GM18861 (cell line): ENCODE data around the gene RPH3AL.
"Not testable (repeated sequence)": the region's sequence is repeated elsewhere in the genome, so short reads cannot be mapped to it uniquely, and the experiment has no call there.

ENCODE experiments used
- ATAC-seq: cut with Tn5 transposase; IDR thresholded peaks from one replicate; pipeline ENCODE4 v1.9.1; 2021; ENCODE audit not compliant: unreplicated experiment

The RPH3AL gene

DNA sequence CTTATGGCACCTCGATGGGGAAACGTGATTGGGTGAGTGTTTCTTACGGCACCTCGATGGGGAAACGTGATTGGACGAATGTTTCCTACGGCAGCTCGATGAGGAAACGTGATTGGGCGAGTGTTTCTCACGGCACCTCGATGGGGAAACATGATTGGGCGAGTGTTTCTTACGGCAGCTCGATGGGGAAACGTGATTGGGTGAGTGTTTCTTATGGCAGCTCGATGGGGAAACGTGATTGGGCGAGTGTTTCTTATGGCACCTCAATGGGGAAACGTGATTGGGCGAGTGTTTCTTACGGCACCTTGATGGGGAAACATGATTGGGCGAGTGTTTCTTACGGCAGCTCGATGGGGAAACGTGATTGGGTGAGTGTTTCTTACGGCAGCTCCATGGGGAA, 146.1 kb downstream of the RPH3AL start:
- ATAC-seq, result not testable (repeated sequence)

DNA sequence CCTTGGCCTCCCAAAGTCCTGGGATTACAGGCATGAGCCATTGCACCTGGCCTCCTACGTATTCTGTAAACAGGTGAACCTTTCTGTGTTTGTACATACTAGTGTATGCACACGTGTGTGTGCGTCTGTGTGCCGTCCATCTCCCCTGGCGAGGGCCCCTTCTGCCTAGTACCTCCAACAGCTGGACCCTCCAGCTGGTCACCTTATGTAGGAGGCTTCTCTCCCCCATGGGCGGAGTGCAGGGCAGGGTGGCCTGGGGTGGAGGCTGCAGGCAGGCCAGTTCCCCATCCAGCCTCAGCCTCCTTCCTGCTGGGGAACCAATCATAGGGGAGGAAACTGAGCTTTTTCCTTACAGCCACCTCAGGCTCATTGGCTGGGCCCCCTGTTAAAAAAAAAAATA, 146.8 kb downstream of the RPH3AL start:
- no peak for ATAC-seq

DNA sequence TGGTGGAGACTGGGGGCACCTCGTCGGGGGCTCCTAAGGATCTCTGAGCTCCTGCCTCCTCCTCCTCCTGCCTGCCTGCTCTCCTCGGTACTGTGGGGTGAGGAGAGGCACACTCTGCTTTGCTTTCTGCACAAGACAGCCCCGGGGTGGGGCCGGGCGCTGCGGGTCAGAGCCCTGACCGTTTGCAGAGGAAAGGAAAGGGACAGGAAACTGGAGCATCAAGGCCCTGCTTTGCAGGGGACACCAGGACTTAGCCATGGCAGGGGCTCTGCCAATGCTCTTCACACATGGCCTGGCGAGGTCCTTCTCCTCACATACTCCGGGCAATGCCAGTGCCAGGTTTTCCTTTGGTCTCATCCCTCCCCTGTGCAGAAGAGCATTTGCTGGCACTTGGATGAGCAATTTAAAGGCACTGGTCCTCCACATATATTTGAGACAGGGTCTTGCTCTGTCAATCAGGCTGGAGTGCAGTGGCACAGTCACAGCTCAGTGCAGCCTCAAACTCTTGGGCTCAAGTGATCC, 147.4 kb downstream of the RPH3AL start:
- no peak for ATAC-seq

DNA sequence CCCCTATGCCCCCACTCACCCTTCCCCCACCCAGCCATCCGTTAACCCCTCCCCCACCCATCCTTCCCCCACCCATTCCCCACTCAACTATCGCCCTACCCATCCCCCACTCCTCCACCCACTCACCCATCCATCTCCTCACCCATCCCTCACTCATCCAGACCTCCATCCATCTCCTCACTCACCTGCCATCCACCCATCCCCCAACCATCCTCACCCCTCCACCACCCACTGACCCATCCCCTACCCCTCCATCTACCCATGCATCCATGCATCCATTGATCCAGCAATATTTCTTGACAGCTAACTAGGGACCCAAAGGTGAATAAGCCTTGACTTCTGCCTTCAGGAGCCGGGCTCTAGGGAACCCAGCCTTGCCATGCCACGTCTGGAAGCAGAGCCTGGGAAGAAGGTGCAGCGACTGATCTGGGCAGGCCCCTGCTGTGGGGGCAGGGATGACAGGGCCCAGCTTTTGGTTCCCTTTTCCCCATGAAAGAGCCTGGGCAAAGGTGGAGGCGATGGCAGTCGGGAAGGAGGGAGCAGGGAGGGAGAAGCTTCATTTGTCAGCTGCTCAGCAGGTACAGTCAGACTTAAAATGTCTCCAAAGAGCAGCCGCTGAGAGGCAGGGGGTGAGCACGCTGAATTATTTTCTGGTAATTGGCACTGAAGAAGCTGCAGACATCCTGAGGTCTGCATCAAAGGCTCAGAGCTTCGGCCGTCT, 148.0 kb downstream of the RPH3AL start:
- ATAC-seq, result no peak

DNA sequence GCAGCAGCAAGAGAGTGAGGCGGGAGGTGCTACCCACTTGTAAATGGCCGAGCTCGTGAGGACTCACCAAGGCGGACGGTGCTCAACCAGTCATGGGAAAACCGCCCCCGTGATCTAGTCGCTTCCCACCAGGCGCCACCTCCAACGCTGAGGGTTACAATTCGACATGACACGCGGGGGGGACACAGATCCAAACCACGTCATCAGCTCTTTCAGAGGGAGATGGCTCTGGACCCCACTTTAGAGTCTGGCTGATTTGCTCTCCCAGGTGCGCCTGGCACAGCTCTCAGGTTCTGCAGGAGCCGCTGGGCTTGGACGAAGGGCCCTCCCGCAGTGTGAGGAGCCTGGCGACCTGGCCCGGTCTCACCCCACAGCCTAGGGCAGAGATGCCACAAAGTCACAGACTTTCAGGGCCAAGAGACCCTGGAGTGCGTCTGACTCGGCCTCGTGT, 150.1 kb downstream of the RPH3AL start:
- no peak for ATAC-seq

DNA sequence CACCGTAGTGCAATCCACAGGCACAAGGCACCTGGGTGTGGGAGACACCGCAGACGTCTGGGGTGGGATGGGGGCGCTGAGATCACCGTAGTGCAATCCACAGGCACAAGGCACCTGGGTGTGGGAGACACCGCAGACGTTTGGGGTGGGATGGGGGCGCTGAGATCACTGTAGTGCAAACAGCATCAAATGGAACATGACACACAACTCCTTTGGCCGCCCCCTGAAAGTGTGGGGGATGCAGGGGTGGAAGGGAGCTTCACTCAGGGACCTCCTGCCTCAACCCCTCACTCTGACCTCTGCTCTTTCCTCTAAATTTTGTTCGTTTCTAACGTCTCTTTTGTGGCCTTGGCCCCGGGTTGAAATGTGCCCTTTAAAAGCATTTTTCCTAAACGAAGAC, 150.9 kb downstream of the RPH3AL start:
- ATAC-seq, result not testable (repeated sequence)

DNA sequence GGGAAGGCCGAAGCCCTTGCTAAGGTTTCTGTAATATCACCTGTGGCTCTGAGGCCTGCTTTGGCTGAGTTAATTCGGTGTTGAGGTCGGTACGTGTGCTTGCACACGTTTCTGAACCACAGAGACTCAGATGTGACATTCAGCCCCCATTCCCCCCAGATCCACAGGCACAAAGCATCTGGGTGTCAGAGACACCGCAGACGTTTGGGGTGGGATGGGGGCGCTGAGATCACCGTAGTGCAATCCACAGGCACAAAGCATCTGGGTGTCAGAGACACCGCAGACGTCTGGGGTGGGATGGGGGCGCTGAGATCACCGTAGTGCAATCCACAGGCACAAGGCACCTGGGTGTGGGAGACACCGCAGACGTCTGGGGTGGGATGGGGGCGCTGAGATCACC, 151.3 kb downstream of the RPH3AL start:
- ATAC-seq, result not testable (repeated sequence)

DNA sequence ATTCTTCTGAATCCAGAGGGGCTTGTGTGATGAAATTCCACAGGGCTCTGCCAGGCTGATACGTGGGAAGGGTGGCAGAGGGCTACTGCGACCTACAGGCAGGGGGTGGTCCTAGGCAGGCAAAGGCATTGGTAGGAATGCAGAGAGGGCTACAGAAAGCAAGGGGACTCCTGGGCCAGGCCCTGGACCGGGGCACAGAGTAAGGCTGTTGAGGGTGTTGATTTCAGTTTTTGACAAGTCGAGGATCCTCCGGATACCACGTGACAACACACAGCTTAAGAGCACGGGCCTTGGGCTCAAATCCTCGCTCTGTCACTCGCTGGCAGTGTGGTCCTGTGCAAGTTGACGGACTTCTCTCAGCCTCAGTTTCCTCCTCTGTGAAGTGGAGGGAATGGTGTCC, 152.0 kb downstream of the RPH3AL start:
- ATAC-seq, result no peak

DNA sequence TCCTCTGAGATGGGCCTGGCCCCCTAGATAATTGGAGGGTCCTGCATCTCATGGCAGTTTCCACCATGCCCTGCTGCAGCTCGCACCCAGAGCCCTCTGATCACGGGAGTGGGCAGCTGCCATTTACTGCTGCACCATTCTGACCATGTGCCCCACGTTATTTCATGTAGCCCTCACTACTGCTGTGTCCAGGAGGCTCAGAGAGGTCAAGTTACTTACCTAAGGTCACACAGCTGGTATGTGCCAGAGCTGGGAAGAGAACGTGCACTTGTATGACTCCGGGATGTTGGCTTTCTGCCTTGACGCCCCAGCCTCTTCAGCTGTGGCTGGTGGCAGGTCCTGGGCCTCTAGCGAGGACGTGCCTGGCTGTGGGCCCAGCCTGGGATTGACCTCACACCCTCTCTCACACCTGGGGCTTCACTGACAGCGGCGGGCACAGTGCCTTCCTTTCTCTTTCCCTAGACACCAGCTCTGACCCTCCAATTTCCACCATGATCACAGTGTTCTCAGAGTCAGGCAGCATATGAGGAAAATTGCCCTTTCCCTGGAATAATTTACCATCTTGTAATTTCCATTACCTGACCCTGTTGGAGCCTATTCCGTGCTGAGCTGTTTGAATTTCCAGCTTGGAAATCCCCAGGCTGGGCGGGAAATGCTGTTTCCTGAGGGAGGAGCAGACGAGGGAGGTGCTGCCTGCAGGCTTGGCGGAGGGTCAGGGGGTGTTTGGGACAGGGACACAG, 152.6 kb downstream of the RPH3AL start:
- ATAC-seq, result no peak

DNA sequence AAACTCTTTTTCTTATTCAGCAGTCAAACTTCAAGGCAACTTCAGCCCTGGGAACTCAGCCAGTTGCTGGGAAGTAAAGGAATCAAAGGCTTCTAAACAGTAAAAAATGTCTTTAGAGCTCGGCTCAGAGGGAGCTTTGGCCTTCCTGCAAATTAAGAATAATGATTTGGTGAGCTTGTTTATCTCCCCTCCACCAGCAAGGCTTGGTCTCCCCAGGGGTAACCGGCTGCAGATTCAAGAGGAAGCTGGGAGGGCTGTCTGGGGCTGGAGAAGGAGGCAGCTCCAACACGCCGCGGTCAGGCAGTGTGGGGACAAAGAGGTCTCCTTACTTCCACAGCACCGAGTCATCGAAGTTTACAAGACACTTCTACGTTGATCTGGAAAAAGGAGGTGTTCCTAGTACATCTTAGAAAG, 153.4 kb downstream of the RPH3AL start:
- no peak for ATAC-seq

DNA sequence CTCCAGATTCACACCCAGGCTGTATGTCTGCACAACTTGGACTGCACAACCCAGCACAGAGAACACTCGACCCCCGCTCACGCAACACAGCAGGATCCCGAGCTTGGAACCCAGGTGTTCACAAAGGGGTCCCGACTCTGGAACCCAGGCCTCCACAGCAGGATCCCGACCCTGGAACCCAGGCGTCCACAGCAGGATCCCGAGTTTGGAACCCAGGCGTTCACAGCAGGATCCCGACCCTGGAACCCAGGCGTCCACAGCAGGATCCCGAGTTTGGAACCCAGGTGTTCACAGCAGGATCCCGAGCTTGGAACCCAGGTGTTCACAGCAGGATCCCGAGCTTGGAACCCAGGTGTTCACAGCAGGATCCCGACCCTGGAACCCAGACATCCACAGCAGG, 154.4 kb downstream of the RPH3AL start:
- not testable (repeated sequence) for ATAC-seq

DNA sequence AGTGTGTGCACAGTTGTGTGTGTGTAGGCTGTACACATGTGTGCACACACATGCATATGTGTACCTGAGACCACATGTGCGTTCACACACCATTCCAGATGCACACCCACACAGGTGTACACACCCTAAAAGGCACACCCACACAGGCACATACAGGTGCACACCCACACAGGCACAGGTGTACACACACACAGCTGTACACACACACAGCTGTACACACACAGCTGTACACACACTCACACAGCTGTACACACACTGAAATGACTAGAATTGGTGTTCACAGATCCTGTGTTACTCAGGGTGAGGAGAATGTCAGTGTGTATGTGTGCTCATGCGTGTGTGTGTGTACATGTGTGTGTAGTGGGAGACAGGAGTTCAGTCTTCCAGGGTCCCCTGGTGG, 155.3 kb downstream of the RPH3AL start:
- ATAC-seq, result no peak

DNA sequence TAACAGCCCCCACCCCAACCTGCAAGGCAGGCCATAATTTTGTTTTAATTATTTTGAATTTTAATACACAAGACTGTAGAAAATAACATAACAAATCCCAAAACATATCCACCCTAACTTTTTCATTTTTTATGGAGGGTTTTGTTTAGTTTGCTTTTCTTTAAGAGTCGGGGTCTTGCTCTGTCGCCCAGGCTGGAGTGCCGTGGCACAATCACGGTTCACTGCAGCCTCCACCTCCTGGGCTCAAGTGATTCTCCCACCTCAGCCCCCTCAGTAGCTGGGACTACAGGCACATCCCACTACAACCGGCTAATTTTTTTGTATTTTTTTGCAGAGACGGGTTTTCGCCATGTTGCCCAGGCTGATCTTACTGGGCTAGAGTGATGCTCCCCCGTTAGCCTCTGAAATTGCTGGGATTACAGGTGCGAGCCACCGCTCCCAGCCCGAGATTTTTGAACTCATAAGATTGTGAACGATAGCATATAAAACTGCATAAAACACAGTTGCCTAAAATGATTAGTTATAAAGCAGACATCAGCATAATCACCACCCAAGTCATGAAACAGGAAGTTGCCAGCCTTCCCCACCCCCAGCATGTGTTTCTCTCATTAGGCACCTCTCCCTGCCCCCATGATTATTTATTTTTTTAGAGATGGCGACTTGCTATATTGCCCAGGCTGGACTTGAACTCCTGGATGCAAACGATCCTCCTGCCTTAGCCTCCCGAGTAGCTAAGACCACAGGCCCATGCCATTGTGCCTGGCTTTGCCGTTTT, 157.6 kb downstream of the RPH3AL start:
- no peak for ATAC-seq

DNA sequence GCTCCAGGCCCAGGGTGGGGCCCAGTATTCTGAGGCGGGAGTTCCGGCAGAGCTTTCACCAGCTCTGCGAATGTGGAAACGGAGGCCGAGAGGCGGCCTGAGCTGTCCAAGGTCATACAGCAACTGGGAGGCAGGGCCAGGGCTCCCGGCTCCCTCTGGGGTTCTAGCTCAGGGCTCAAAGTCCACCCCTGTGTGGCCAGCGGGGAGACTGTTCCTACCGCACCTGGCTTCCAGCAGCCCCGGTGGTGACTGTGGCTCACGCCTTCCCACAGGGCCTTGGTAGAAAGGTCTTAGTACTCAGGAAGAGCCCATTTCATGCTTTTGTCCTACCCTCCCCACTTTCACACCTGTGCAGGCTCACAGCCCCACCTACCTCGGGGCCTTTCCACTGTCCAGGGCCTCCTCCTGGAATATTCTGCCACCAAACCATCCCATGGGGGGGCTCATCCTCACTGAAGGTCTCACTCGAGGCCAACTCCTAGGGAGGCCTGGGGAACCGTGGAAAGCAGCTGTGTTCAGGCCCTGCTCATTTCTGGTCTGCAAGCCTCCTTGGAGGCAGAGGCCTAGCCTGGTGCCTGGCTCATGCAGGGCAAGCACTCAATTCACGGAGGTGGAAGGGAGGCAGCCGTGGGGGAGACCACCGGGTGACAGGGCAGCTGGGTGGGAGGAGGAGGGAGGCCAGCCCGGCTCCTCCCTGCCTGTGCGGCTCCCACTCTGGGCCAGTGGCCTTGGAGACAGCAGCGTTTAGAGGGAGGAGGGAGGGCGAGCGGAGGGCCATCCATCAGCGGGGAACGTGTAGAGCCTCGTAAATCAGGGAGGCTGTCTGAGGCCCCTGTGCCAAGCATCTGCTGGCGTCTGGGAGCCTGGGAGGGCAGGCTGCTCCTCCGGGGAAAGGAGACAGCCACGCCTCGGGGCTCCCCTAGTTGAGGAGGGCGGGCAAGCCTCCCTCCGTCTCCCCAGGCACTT, 158.5 kb downstream of the RPH3AL start:
- ATAC-seq, result no peak

DNA sequence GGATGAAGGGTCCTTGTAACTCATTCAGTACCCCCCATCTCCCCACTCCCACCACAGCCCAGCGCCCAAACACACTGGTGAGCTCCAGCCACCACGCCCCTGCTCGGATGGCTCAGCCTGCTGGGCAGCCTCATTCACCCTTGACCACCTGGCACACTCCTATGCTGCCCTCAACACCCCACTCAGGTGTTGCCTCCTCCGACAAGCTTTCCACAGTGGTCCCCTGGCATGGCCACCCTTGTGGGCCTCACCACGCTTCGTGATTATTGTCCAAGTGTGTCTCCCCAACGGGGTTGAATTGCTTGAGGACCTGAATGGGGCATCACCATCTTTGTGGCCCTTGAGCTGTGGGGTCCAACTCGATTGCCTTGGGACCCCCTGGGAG, 159.2 kb downstream of the RPH3AL start:
- no peak for ATAC-seq

DNA sequence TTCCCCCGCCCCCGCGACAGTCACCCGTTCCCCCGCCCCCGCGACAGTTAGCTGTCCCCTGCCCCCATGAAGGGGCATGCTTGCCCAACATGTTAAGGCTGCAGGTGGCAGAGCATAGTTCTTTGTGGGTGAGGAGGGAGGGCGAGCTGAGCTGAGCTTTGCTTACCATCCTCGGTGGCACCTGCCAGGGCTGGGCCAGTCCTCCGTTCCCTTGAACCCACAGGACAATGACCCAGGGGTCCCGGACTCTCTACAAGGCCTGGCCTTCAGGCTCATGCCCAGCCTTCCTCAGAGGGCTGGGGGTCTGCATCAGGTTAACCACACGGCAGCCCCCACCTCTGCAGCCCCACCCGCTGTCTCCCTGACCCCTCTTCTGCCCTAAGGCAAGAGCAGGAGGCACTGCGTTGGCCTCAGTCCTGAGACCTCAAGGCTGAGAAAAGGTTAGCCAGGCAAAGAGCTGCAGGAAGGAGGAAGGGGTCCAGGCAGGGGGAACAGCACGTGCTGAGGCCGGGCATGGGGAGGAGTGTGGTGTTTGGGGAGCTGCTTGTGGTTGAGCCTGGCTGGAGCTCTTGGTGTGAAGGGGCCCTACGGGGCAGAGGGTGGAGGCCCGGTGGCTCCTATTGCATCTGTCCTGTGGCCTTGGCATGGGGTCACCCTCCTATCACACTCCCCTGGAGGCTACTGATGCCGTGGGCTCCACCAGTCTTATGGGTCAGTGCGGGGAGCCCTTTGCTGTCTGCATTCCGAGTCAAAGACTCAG, 159.8 kb downstream of the RPH3AL start:
- no peak for ATAC-seq

DNA sequence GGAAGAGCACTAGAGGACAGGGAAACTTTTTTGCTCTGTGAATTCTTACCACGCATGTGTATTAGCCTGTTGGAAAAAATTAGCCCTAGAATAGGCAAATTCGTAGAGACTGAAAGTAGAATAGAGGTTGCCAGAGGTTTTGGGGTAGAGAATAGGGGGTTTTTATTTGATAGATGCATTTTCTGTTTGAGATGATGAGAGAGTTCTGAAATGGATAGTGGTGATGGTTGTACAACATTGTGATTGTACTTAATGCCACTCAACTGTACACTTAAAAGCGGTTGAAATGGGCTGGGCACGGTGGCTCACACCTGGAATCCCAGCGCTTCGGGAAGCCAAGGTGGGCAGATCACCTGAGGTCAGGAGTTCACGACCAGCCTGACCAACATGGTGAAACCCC, 163.2 kb downstream of the RPH3AL start:
- no peak for ATAC-seq

DNA sequence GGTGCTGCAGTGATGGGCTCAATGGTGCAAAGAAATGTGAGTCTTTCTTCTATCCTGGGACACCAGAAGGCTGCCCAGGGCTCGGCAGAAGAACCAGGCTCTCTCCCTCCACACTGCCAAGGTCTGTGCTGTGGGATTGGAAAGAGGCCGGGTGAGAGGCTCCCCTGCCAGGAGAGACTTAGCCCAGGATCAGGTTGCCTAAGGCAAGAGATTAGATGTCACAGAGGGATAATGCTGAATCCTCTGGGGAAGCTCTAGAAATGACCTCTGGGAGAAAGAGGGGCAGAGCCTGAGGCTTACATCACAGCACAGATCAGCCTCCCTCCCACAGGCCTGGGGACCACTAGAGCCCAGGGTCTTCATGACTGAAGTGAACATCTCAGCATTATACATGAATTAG, 165.5 kb downstream of the RPH3AL start:
- ATAC-seq, result no peak

DNA sequence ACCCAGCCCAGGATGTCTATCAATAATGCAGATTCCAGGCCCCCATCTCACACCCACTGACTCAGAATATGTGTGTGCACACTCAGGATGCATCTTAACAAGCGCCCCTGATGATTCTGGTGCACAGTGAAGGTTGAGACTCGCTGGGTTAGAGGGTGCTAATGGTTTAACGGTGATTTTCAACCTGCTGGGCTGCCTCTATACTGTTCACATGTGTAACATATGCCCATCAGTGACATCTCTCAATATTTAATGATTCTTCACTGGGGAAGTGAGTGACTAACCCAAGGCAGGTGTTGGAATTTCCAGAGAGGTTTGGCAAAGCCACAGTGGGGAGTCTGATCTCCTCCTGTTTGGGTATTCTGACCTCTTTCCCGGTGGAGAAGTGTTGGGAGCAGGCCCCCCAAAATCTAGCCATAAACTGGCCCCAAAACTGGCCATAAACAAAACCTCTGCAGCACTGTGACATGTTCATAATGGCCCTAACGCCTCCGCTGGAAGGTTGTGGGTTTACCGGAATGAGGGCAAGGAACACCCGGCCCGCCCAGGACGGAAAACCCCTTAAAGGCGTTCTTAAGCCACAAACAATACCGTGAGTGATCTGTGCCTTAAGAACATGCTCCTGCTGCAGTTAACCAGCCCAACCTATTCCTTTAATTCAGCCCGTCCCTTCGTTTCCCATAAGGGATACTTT, 167.0 kb downstream of the RPH3AL start:
- ATAC-seq, result no peak
